Astrocyte (in vitro differentiated cells and primary cell): ENCODE data around the gene NSD1. TPM values are rescaled to one million over a fixed set of nuclear protein-coding genes. Genes with fewer than 3 reads are reported as not detected.

ENCODE experiments used
- DNase-seq: peaks from one replicate; pipeline ENCODE4 v3.0.0-alpha.2; 2010; ENCODE audit warnings: low read depth
- FAIRE-seq: peaks from 2 replicates; lab custom pipeline; 2011; peaks lifted over from hg19 to GRCh38; lab: Jason Lieb, UNC
- H2AFZ ChIP-seq: 2 replicates; pipeline ENCODE4 v1.6.0; 2012; ENCODE audit warnings: low read depth, low read length, inconsistent platforms
- H3K27ac ChIP-seq: 2 replicates; pipeline ENCODE4 v1.5.1; 2011; ENCODE audit warnings: low read depth, low read length, inconsistent platforms
- H3K27me3 ChIP-seq: 2 replicates; pipeline ENCODE4 v1.6.0; 2011; ENCODE audit warnings: low read length, inconsistent platforms; ENCODE audit not compliant: insufficient read depth
- H3K36me3 ChIP-seq: 2 replicates; pipeline ENCODE4 v1.5.1; 2011; ENCODE audit warnings: low read length, inconsistent platforms; ENCODE audit not compliant: insufficient read depth
- H3K4me1 ChIP-seq: 2 replicates; pipeline ENCODE4 v1.5.1; 2011; ENCODE audit warnings: low read length, inconsistent platforms; ENCODE audit not compliant: insufficient read depth
- H3K4me2 ChIP-seq: 2 replicates; pipeline ENCODE4 v1.6.0; 2012; ENCODE audit warnings: low read length, inconsistent platforms
- H3K4me3 ChIP-seq: 2 replicates; pipeline ENCODE4 v1.5.1; 2011; ENCODE audit warnings: low read depth, mild to moderate bottlenecking, low read length, inconsistent platforms; ENCODE audit not compliant: insufficient read depth
- H3K79me2 ChIP-seq: 2 replicates; pipeline ENCODE4 v1.6.0; 2012; ENCODE audit warnings: mild to moderate bottlenecking, low read length, inconsistent platforms; ENCODE audit not compliant: insufficient read depth
- H3K9ac ChIP-seq: 2 replicates; pipeline ENCODE4 v1.6.0; 2012; ENCODE audit warnings: mild to moderate bottlenecking, low read length, inconsistent platforms
- H3K9me3 ChIP-seq: 2 replicates; pipeline ENCODE4 v1.5.1; 2012; ENCODE audit warnings: low read depth, mild to moderate bottlenecking, low read length, inconsistent platforms; ENCODE audit not compliant: insufficient read depth
- H4K20me1 ChIP-seq: 2 replicates; pipeline ENCODE4 v1.6.0; 2012; ENCODE audit warnings: low read length, inconsistent platforms; ENCODE audit not compliant: insufficient read depth
- H3K27ac Mint-ChIP-seq: one replicate; pipeline ENCODE4 v1.8.0; 2021; ENCODE audit warnings: mild to moderate bottlenecking, mixed read lengths; ENCODE audit not compliant: unreplicated experiment
- H3K27me3 Mint-ChIP-seq: one replicate; pipeline ENCODE4 v1.8.0; 2021; ENCODE audit warnings: low read depth, mixed read lengths; ENCODE audit not compliant: unreplicated experiment
- H3K36me3 Mint-ChIP-seq: one replicate; pipeline ENCODE4 v1.8.0; 2021; ENCODE audit warnings: low read depth, mixed read lengths; ENCODE audit not compliant: unreplicated experiment
- H3K4me1 Mint-ChIP-seq: one replicate; pipeline ENCODE4 v1.8.0; 2021; ENCODE audit warnings: low read depth, mixed read lengths; ENCODE audit not compliant: unreplicated experiment
- H3K4me3 Mint-ChIP-seq: one replicate; pipeline ENCODE4 v1.8.0; 2021; ENCODE audit warnings: mild to moderate bottlenecking, moderate library complexity, mixed read lengths; ENCODE audit not compliant: unreplicated experiment
- H3K9me3 Mint-ChIP-seq: one replicate; pipeline ENCODE4 v1.8.0; 2021; ENCODE audit warnings: mild to moderate bottlenecking, mixed read lengths; ENCODE audit not compliant: unreplicated experiment
- CTCF ChIP-seq: IDR thresholded peaks from 2 replicates; pipeline ENCODE4 v1.5.1; 2011; ENCODE audit warnings: low read depth, mild to moderate bottlenecking, inconsistent platforms, low read length, moderate library complexity; ENCODE audit not compliant: insufficient read depth
- EZH2 ChIP-seq: IDR thresholded peaks from 2 replicates; pipeline ENCODE4 v1.6.1; 2012; ENCODE audit warnings: mild to moderate bottlenecking, low read length, inconsistent platforms; ENCODE audit not compliant: insufficient read depth
- total RNA-seq: library from RNA; stranded (reverse); gene quantifications from 2 replicates; pipeline ENCODE4 v1.2.1, GENCODE V29; 2021

The NSD1 gene
- total RNA-seq, 1 donor from 2014 or later: 71.9 TPM

- no peaks in the 10 kb centered on the region for H3K4me1 ChIP-seq
- no peak overlapping the region for H3K27ac ChIP-seq
- no peak overlapping the region for H3K4me2 ChIP-seq
- peaks cover 50% of the 10 kb centered on the region for H4K20me1 ChIP-seq
- H3K4me3 ChIP-seq: no peak overlapping the region
- no peak overlapping the region for H3K27ac Mint-ChIP-seq
- no peak overlapping the region for H2AFZ ChIP-seq
- no peaks in the 10 kb centered on the region for H3K9me3 Mint-ChIP-seq
- peaks cover 6% of the 10 kb centered on the region for H3K36me3 ChIP-seq
- peaks cover 2% of the 10 kb centered on the region for H3K36me3 Mint-ChIP-seq
- no peaks in the 10 kb centered on the region for H3K27me3 Mint-ChIP-seq
- TF ChIP-seq EZH2: no peak
- no peak for TF ChIP-seq CTCF
- no peak overlapping the region for H3K9ac ChIP-seq
- H3K79me2 ChIP-seq: peaks cover 90% of the 10 kb centered on the region
- H3K4me3 Mint-ChIP-seq: no peak overlapping the region
- H3K4me1 Mint-ChIP-seq: no peaks in the 10 kb centered on the region
- FAIRE-seq: no peak
- no peaks in the 10 kb centered on the region for H3K9me3 ChIP-seq
- DNase-seq: no peak
- H3K27me3 ChIP-seq: no peaks in the 10 kb centered on the region
Observed at GRCh38 chr5:177178733-177179304, 45.2 kb downstream of the NSD1 start.

- peaks cover 56% of the 10 kb centered on the region for H4K20me1 ChIP-seq
- H3K9ac ChIP-seq: no peak overlapping the region
- Mint-ChIP-seq H3K9me3 (no peaks in the 10 kb centered on the region), H3K4me3 (no peak overlapping the region), H3K27me3 (no peaks in the 10 kb centered on the region), H3K36me3 (peaks cover 2% of the 10 kb centered on the region), H3K4me1 (no peaks in the 10 kb centered on the region), H3K27ac (no peak overlapping the region)
- no peaks in the 10 kb centered on the region for H3K27me3 ChIP-seq
- TF ChIP-seq EZH2: no peak
- no peak for TF ChIP-seq CTCF
- no peaks in the 10 kb centered on the region for H3K9me3 ChIP-seq
- no peaks in the 10 kb centered on the region for H3K4me1 ChIP-seq
- H3K4me3 ChIP-seq: no peak overlapping the region
- peaks cover 90% of the 10 kb centered on the region for H3K79me2 ChIP-seq
- H3K36me3 ChIP-seq: peaks cover 6% of the 10 kb centered on the region
- no peak overlapping the region for H3K27ac ChIP-seq
- H2AFZ ChIP-seq: no peak overlapping the region
- DNase-seq: no peak
- FAIRE-seq: no peak
- no peak overlapping the region for H3K4me2 ChIP-seq
Observed at GRCh38 chr5:177179431-177179830, 45.9 kb downstream of the NSD1 start.

GRCh38 chr5:177183142-177183541 is 49.6 kb downstream of the NSD1 start:
- Histone ChIP-seq H3K9ac (no peak overlapping the region), H2AFZ (no peak overlapping the region), H3K4me3 (no peak overlapping the region), H3K79me2 (peaks cover 88% of the 10 kb centered on the region), H3K4me1 (no peaks in the 10 kb centered on the region), H4K20me1 (peaks cover 62% of the 10 kb centered on the region), H3K36me3 (peaks cover 10% of the 10 kb centered on the region), H3K9me3 (no peaks in the 10 kb centered on the region), H3K27ac (no peak overlapping the region), H3K27me3 (no peaks in the 10 kb centered on the region), H3K4me2 (no peak overlapping the region)
- no peak for FAIRE-seq
- no peaks in the 10 kb centered on the region for H3K4me1 Mint-ChIP-seq
- H3K9me3 Mint-ChIP-seq: no peaks in the 10 kb centered on the region
- DNase-seq: no peak
- H3K27me3 Mint-ChIP-seq: no peaks in the 10 kb centered on the region
- no peak overlapping the region for H3K4me3 Mint-ChIP-seq
- no peak for TF ChIP-seq CTCF
- no peak for TF ChIP-seq EZH2
- H3K27ac Mint-ChIP-seq: no peak overlapping the region
- H3K36me3 Mint-ChIP-seq: peaks cover 5% of the 10 kb centered on the region
